Gastroesophageal sphincter (tissue), 4 donors: Measurements from ENCODE around the gene TSHZ2. TPM values are rescaled to one million over a fixed set of nuclear protein-coding genes. Genes with fewer than 3 reads are reported as not detected.
"Not testable (repeated sequence)": the region's sequence is repeated elsewhere in the genome, so short reads cannot be mapped to it uniquely, and the experiment has no call there.

Source experiments
- ATAC-seq: fragments of 150-250 bp; one replicate; pipeline ENCODE4 v1.9.1; 2016; ENCODE audit warnings: mild to moderate bottlenecking, moderate library complexity
- H3K27ac ChIP-seq, 4 donors: fragments of 200-600 bp; sonication (generic) in 3 of 4; 1 replicate in 3 of 4; 2 replicates in 1 of 4; pipeline ENCODE4 v1.5.1; 2016 to 2019
- H3K27me3 ChIP-seq: fragments of 200-600 bp; sonication (generic); one replicate; pipeline ENCODE4 v1.5.1; 2019
- H3K36me3 ChIP-seq, 2 donors: fragments of 200-600 bp; sonication (generic); one replicate each; pipeline ENCODE4 v1.5.1; 2019; ENCODE audit warnings: control low read depth in 1 of 2
- H3K4me1 ChIP-seq, 3 donors: fragments of 200-600 bp; sonication (generic); 1 replicate in 2 of 3; 2 replicates in 1 of 3; pipeline ENCODE4 v1.5.1; 2016 to 2019; ENCODE audit warnings: control low read depth in 2 of 3
- H3K4me3 ChIP-seq, 2 donors: fragments of 200-600 bp; sonication (generic); one replicate each; pipeline ENCODE4 v1.5.1; 2019; ENCODE audit warnings: mild to moderate bottlenecking in 1 of 2, moderate library complexity in 1 of 2
- H3K9me3 ChIP-seq, 3 donors: fragments of 200-600 bp; sonication (generic); one replicate each; pipeline ENCODE4 v1.5.1; 2017 to 2019; ENCODE audit warnings: control low read depth in 2 of 3
- CTCF ChIP-seq, 4 experiments: fragments of 200-600 bp in 2 of 4; fragments of 450-650 bp in 2 of 4; sonication (generic) in 1 of 4; IDR thresholded peaks; one replicate each; pipeline ENCODE4 v1.5.1; 2017 to 2019; ENCODE audit warnings: antibody characterized with exemption in 4 of 4, mild to moderate bottlenecking in 2 of 4, moderate library complexity in 2 of 4
- EP300 ChIP-seq: sonication (generic); formaldehyde crosslinking; IDR thresholded peaks from one replicate; pipeline ENCODE4 v1.6.1; 2017; ENCODE audit warnings: antibody characterized with exemption, mild to moderate bottlenecking
- POLR2A ChIP-seq, 2 donors: fragments of 450-650 bp; IDR thresholded peaks; one replicate each; pipeline ENCODE4 v1.6.1; 2017; ENCODE audit warnings: antibody characterized with exemption in 2 of 2, mild to moderate bottlenecking in 2 of 2, moderate library complexity in 1 of 2
- POLR2AphosphoS5 ChIP-seq: sonication (generic); formaldehyde crosslinking; IDR thresholded peaks from one replicate; pipeline ENCODE4 v1.6.1; 2017; ENCODE audit warnings: antibody characterized with exemption
- WGBS, 2 donors: methylation state at CpG; one replicate each; pipeline ENCODE4 v1.1.5; 2018; ENCODE audit warnings: low coverage in 1 of 2; 5-methylcytosine and 5-hydroxymethylcytosine counted together
- total RNA-seq, 4 donors: library from RNA; depleted of rRNA; stranded (reverse); fragments of >200 nt; gene quantifications; one replicate each; pipeline ENCODE4 v1.1.0, GENCODE V29; 2016

Gene TSHZ2
- total RNA-seq, 4 donors from 2014 or later = 9.9 to 21.3 (median 12.2) TPM

DNA sequence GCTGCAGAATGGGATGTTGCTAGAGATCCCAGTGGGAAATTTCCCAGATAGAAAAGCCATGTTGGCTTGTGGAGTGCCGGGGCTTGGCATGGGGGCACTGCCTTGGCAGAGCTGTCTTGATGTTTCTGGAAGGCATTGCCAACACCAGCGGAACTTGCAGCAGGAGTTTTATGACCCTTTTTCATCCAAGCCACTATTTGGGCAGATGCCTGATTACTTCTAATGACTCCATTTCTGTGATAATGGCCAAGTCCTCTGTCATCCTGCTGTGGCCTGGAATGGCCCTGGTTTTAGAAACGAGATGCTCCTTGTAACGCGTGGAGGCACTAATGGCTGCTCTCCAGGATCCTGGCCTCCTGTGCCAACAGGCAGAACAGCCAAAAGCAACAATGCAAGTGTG lies 392.5 kb downstream of the TSHZ2 start:
- H3K9me3 ChIP-seq = no peaks in the 10 kb centered on the region
- no peak for ATAC-seq
- H3K4me1 ChIP-seq = no peaks in the 10 kb centered on the region
- TF ChIP-seq EP300 (no peak), POLR2A (IDR thresholded peaks at IDR 0.05) (no peak), POLR2AphosphoS5 (no peak), CTCF (IDR thresholded peaks at IDR 0.05) (no peak)
- H3K4me3 ChIP-seq = no peak overlapping the region
- WGBS, 2 donors = 52% methylated on average over 5 of the region's 5 CpGs; no CpG with 5 or more reads in 1 of the 2 donors
- no peak overlapping the region for H3K27ac ChIP-seq
- H3K27me3 ChIP-seq = no peaks in the 10 kb centered on the region
- no peaks in the 10 kb centered on the region for H3K36me3 ChIP-seq

- no peak for ATAC-seq
- Histone ChIP-seq H3K9me3 (no peaks in the 10 kb centered on the region), H3K36me3 (no peaks in the 10 kb centered on the region), H3K4me1 (no peaks in the 10 kb centered on the region), H3K27ac (no peak overlapping the region), H3K27me3 (no peaks in the 10 kb centered on the region), H3K4me3 (no peak overlapping the region)
- WGBS, 2 donors = 33 to 67% methylated on average over 1 of the region's 1 CpG
- TF ChIP-seq POLR2A (IDR thresholded peaks at IDR 0.05) (no peak), EP300 (no peak)
Measured at GRCh38 chr20:53365076-53365475, 392.9 kb downstream of the TSHZ2 start.

GRCh38 chr20:53365539-53366075 lies 393.4 kb downstream of the TSHZ2 start:
- 100% methylated on average over 1 of the region's 2 CpGs; no CpG with 5 or more reads in 1 of the 2 donors for WGBS, 2 donors
- ATAC-seq = no peak
- H3K4me3 ChIP-seq = no peak overlapping the region

DNA sequence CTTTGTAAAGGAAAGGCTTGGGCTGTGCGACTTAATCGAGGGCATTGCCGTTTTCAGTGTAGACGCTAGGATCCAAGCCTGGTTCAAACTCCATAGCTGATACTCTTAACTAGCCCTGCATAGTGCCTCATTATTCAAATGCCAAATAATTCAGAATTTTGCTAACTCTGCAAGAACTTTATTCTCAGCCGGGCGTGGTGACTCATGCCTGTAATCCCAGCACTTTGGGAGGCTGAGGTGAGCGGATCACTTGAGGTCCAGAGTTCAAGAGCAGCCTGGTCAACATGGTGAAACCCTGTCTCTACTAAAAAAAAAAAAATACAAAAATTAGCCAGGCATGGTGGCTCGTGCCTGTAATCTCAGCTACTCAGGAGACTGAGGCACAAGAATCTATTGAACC lies 394.8 kb downstream of the TSHZ2 start:
- not testable (repeated sequence) for H3K27me3 ChIP-seq, H3K36me3 ChIP-seq, H3K9me3 ChIP-seq, H3K4me1 ChIP-seq, H3K27ac ChIP-seq, H3K4me3 ChIP-seq, ATAC-seq
- WGBS, 2 donors = 96 to 100% methylated on average over 4 to 5 of the region's 8 CpGs

More at GRCh38 chr20:53365539-53366075, 393.4 kb downstream of the TSHZ2 start:
- no peaks in the 10 kb centered on the region for H3K36me3 ChIP-seq
- H3K9me3 ChIP-seq = no peaks in the 10 kb centered on the region
- no peaks in the 10 kb centered on the region for H3K27me3 ChIP-seq
- H3K27ac ChIP-seq = no peak overlapping the region
- TF ChIP-seq CTCF (IDR thresholded peaks at IDR 0.05) (no peak), POLR2A (IDR thresholded peaks at IDR 0.05) (no peak), EP300 (no peak), POLR2AphosphoS5 (no peak)
- no peaks in the 10 kb centered on the region for H3K4me1 ChIP-seq

DNA sequence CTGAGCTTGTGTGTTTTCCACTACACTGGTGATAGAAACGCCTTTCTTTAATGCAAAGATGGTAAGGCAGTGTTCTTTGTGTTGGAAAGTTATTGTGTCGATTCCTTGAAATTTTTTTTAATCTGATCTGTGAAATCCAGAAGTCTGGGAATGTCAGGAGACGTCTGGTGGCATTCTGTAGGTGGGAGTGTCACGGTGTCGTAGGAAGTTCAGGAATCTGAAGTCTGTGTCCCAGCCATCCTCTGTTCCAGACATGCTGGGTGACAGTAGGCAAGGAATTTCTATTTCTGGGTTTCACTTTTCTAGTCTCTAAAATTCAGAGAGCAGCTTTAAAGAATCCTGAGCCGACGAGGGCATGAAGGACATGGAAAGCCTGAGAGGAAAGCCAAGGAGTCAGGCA lies 397.7 kb downstream of the TSHZ2 start:
- ATAC-seq = no peak
- Histone ChIP-seq H3K36me3 (no peaks in the 10 kb centered on the region), H3K4me1 (no peaks in the 10 kb centered on the region), H3K4me3 (no peak overlapping the region), H3K27ac (no peak overlapping the region), H3K9me3 (no peaks in the 10 kb centered on the region), H3K27me3 (no peaks in the 10 kb centered on the region)
- 84 to 85% methylated on average over 6 to 7 of the region's 7 CpGs for WGBS, 2 donors
- no peak for TF ChIP-seq CTCF (IDR thresholded peaks at IDR 0.05)
- no peak for TF ChIP-seq POLR2AphosphoS5
- TF ChIP-seq POLR2A (IDR thresholded peaks at IDR 0.05) = no peak
- TF ChIP-seq EP300 = no peak

DNA sequence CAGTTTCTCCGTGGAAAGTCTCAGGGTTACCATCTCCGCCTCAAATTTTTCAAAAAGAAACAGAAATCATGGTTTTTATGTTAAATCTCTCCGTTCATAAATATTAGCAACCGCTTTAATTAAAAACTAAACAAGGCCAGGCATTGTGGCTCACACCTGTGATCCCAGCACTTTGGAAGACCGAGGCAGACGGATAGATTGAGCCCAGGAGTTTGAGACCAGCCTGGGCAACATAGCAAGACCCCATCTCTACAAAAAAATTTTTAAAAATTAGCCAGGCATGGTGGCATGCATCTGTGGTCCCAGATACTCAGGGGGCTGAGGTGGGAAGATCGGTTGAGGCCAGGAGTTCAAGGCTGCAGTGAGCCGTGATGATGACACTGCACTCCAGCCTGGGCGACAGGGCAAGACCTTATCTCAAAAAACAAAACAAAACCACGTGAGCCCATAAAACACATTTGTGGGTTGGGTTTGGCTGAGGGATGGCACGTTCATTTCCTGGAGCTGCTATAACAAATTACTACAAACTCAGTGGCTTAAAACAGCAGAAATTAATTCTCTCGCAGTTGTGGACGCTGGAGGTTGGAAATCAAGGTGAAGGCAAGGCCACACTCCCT lies 398.3 kb downstream of the TSHZ2 start:
- H3K27me3 ChIP-seq = no peaks in the 10 kb centered on the region
- 91 to 94% methylated on average over 9 to 12 of the region's 13 CpGs for whole genome bisulfite sequencing, 2 donors
- TF ChIP-seq POLR2AphosphoS5 (no peak), CTCF (IDR thresholded peaks at IDR 0.05) (no peak), POLR2A (IDR thresholded peaks at IDR 0.05) (no peak), EP300 (no peak)
- no peaks in the 10 kb centered on the region for H3K4me1 ChIP-seq
- ATAC-seq = no peak
- no peaks in the 10 kb centered on the region for H3K36me3 ChIP-seq
- no peaks in the 10 kb centered on the region for H3K9me3 ChIP-seq
- H3K4me3 ChIP-seq = no peak overlapping the region
- no peak overlapping the region for H3K27ac ChIP-seq
